Mammary epithelial cell (primary cell): ENCODE results near the gene NT5DC4.

Experiments
- EZH2 ChIP-seq: IDR thresholded peaks from 2 replicates; pipeline ENCODE4 v1.6.1; 2012; ENCODE audit warnings: low read length, inconsistent platforms, borderline replicate concordance
- TF ChIP-seq, protein P1 (sequence below), 2 donors: IDR thresholded peaks in 1 of 2; conservative IDR thresholded peaks in 1 of 2; 2 replicates each; pipeline ENCODE4 v1.5.1; 2011 to 2012; ENCODE audit warnings: inconsistent platforms in 2 of 2, low read length in 2 of 2, mild to moderate bottlenecking in 2 of 2, control low read depth in 1 of 2, low read depth in 1 of 2; ENCODE audit not compliant: insufficient read depth in 1 of 2; ENCODE audit errors: extremely low read depth in 1 of 2

DNA sequence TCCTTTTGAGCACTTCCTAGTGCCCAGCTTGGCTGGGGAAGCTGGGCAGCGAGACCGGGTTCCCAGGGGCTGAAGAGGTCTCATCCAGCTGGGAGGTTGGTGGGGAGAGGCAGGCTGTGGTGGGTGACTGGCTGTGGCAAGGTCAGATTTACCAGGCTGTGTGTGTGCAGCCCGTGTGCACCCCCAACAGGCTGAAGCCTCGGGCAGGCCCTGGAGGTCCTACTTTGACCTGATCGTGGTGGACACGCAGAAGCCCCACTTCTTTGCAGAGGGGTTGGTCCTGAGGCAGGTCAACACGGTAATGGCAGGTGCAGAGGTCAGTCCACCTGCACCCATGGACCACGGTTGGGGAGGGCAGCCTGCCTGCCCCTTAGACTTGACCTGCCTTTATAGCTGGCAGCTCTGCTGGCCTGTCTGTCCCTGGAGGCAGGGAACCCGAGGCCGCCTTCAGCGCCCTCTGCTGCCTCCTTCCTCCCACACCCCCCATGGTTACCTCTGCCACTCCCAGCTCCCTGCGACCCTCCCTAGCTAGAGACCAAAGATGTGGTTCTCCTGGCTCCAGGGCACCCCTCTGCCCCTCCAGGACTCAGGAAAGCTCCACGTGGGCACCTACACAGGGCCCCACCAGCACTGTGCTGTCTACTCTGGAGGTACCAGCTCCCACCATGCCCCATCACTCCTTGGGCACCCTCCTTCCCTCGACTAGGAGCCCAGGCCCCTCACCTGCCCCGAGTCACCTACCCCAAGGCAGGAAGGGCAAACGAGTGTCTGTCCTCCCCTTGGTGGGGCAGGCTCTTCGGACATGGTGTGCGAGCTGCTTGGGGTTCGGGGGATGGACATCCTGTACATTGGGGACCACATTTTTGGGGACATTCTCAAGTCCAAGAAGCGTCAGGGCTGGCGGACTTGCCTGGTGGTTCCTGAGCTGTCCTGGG lies 4.0 kb downstream of the NT5DC4 start:
- TF ChIP-seq, protein P1, sequence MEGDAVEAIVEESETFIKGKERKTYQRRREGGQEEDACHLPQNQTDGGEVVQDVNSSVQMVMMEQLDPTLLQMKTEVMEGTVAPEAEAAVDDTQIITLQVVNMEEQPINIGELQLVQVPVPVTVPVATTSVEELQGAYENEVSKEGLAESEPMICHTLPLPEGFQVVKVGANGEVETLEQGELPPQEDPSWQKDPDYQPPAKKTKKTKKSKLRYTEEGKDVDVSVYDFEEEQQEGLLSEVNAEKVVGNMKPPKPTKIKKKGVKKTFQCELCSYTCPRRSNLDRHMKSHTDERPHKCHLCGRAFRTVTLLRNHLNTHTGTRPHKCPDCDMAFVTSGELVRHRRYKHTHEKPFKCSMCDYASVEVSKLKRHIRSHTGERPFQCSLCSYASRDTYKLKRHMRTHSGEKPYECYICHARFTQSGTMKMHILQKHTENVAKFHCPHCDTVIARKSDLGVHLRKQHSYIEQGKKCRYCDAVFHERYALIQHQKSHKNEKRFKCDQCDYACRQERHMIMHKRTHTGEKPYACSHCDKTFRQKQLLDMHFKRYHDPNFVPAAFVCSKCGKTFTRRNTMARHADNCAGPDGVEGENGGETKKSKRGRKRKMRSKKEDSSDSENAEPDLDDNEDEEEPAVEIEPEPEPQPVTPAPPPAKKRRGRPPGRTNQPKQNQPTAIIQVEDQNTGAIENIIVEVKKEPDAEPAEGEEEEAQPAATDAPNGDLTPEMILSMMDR (conservative IDR thresholded peaks at IDR 0.05 in 1 of 2, IDR thresholded peaks at IDR 0.05 in 1 of 2; ENCODE audit: extremely low read depth in 1 of 2, insufficient read depth in 1 of 2, low read depth in 1 of 2, low read length in 2 of 2), result peak in 1 of 2 donors; percentile 30
- TF ChIP-seq EZH2, result no peak
